Pulmonary artery endothelial cell (primary cell): ENCODE measurements around the gene PWWP2A. TPM values are rescaled to one million over a fixed set of nuclear protein-coding genes. Genes with fewer than 3 reads are reported as not detected.
A peak's percentile ranks its signal among the peaks of the same experiment; 100 is the strongest.

ENCODE experiments used
- DNase-seq: peaks from one replicate; pipeline ENCODE4 v3.0.0-alpha.2; 2011; ENCODE audit warnings: low read depth, low spot score
- total RNA-seq: library from RNA; depleted of rRNA; stranded (reverse); fragments of >200 nt; gene quantifications from 2 replicates; pipeline ENCODE4 v1.2.3, GENCODE V29; 2014

Gene PWWP2A
- total RNA-seq, 1 donor from 2014 or later, result 13.4 TPM

- no peak for DNase-seq
These were observed 14.0 kb upstream of the PWWP2A start for GRCh38 chr5:160133071-160133917.

- DNase-seq, result no peak
These were observed 10.6 kb upstream of the PWWP2A start for GRCh38 chr5:160129841-160130240.

- no peak for DNase-seq
These were observed 9.4 kb upstream of the PWWP2A start for GRCh38 chr5:160128632-160129031.

GRCh38 chr5:160119905-160120266 is 636 bp upstream of the PWWP2A start:
- DNase-seq, result no peak

GRCh38 chr5:160118349-160119141 is 705 bp downstream of the PWWP2A start:
- DNase-seq, result no peak

- DNase-seq, result no peak
These were observed 2.3 kb downstream of the PWWP2A start for GRCh38 chr5:160116991-160117390.

- no peak for DNase-seq
These were observed 11.1 kb downstream of the PWWP2A start for GRCh38 chr5:160108124-160108523.

GRCh38 chr5:160105686-160106360 is 13.4 kb downstream of the PWWP2A start:
- no peak for DNase-seq

GRCh38 chr5:160097991-160098390 is 21.3 kb downstream of the PWWP2A start:
- DNase-seq, result no peak

- DNase-seq, result no peak
These were observed 23.1 kb downstream of the PWWP2A start for GRCh38 chr5:160096178-160096577.

- no peak for DNase-seq
These were observed 26.1 kb downstream of the PWWP2A start for GRCh38 chr5:160092960-160093707.

- DNase-seq, result no peak
These were observed 26.7 kb downstream of the PWWP2A start for GRCh38 chr5:160092514-160092913.

- DNase-seq, result no peak
These were observed 29.2 kb downstream of the PWWP2A start for GRCh38 chr5:160090059-160090458.

- DNase-seq, result no peak
These were observed 29.7 kb downstream of the PWWP2A start for GRCh38 chr5:160089531-160089930.

- no peak for DNase-seq
These were observed 30.4 kb downstream of the PWWP2A start for GRCh38 chr5:160088805-160089204.

GRCh38 chr5:160087199-160087598 is 32.1 kb downstream of the PWWP2A start:
- no peak for DNase-seq

- DNase-seq, result no peak
These were observed 35.1 kb downstream of the PWWP2A start for GRCh38 chr5:160084144-160084543.

- peak; percentile 4 for DNase-seq
These were observed 35.7 kb downstream of the PWWP2A start for GRCh38 chr5:160083501-160083900.

GRCh38 chr5:160082614-160083500 is 36.4 kb downstream of the PWWP2A start:
- DNase-seq, result peak; percentile 55

- DNase-seq, result no peak
These were observed 37.8 kb downstream of the PWWP2A start for GRCh38 chr5:160081495-160081894.
